HG03135 (cell line): ENCODE measurements around the gene EPC2.
"Not testable (repeated sequence)": the region's sequence is repeated elsewhere in the genome, so short reads cannot be mapped to it uniquely, and the experiment has no call there.

Experiments
- ATAC-seq: cut with Tn5 transposase; IDR thresholded peaks from one replicate; pipeline ENCODE4 v1.9.1; 2021; ENCODE audit warnings: mild to moderate bottlenecking, moderate library complexity; ENCODE audit not compliant: unreplicated experiment

EPC2 gene

GRCh38 chr2:148638543-148638942 is 6.0 kb upstream of the EPC2 start:
- no peak for ATAC-seq

- no peak for ATAC-seq
These were observed 3.8 kb upstream of the EPC2 start for GRCh38 chr2:148640767-148641166.

DNA sequence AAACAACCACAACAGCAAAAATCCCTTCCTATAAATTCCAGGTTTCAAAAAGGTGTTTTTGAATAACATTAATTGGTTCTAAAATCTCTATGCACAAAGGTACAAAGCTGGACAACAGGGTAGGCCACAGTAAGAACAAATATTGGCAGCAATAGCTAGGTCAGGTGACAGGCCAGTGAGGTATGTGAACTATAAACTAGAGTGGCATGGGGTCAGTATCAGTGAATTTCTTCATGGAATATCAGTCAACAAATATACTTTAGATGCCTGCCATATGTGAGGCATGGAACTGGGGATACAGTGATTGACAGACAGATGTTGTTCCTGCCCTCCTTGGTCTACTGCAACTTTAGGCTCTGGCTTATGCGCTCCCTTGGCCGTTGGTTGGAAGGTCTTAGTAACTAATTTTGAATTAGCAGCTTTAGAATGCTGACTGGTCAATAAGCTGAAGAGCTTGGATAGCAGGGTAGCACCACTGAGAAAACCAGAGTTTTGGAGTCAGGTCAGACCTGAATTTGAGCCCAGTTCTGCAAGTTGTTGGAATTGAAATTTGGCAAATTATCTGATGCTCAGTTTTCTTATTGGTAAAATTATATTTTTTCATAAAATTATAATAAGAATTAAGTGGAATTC is 2.3 kb upstream of the EPC2 start:
- ATAC-seq, result no peak

DNA sequence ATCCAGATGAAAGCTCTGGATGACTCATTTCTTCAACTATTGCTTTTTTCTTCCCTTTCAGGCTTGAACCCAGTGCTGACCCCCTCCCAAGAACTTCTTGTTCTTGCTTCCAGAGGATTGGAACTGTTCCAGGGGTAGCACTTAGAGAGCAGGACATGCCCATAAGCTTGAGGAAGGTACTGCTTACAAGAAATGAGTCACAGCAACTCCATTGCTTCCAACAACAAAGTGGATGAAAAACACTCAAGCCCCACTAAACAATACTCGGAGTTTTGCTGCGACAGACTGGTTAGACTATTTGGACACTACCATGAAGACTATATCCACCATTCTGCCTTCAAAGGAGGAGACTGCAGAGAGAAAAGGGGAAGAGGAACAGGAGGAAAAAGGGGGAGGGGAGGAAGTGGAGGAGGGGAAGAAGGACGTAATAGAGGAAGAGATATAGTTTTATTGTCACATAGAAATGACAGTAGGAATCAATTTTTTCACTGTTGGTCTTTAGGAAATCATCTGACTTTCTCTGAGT is 1.6 kb upstream of the EPC2 start:
- no peak for ATAC-seq

DNA sequence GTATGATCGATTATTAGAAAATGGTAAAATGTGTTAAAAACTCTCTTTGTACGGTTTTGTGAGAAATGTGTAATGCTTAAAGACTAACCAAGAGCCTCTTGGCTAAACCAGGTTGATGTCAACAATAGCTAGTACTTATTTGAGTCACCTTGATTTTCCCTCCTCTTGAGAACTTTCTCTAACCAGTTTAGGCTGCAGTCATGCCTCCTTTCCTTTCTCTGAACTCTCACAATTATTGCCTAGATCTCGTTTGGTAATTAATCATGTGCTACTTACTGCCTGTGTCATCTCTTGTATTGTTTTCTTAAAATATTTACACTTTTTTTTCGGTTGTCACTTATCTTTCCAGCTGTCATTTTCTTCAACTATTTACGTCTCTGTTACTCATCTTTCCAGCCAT is 1.1 kb upstream of the EPC2 start:
- no peak for ATAC-seq

GRCh38 chr2:148644883-148645538 is 460 bp downstream of the EPC2 start:
- ATAC-seq, result peak; percentile 50

GRCh38 chr2:148645539-148646230 is 1.1 kb downstream of the EPC2 start:
- peak; percentile 48 for ATAC-seq

DNA sequence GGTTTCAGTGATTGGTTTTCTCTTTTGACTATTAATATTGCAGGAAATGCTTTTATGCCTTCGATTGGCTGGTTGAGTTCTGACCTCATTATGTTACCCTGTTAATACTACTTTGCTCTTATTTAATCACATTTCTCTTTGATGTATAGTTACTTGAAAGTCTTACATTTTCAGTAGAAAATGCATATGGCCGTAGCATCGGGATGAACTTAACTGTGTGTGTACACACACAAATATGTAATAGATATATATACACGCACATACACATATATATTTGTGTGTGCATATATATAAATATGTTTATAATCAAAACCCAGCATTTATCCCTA is 1.6 kb downstream of the EPC2 start:
- no peak for ATAC-seq

- ATAC-seq, result not testable (repeated sequence)
These were observed 3.2 kb downstream of the EPC2 start for GRCh38 chr2:148647711-148648110.

DNA sequence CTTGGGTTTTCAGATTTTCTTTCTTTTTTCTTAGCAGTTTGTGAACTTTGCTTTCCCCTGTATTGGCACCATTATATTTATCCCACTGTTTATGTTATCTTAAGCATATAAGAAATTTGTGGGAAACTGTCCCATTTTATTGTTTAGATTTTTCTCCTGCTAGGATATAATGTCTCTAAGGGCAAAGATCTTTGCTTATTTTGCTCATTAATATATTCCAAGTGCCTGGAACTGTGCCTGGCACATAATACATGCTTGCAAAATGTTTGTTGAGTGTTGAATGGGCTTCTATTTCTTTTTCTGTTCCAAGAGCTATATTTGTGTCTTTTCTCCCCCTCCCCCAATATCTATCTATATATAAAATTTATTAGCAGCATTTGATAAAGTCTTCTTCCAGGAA is 5.4 kb downstream of the EPC2 start:
- no peak for ATAC-seq

DNA sequence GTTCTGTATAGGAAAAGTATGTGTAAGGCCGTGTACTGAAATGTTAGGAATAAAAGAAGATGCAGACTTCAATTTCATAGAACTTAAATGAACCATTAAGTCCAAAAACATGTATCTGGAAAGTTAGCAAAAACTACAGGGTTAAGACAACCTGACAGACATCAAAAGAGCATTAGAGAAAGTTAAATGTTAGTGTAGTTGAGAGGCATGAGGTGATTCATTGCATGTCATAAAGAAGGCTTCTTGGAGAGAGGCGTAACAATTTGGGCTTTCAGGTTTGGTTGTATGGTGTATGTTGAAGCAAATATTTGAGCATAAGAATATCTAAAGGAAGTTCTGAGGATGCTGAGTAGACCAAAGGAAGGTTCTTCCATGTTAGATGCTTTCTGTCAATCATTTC is 6.3 kb downstream of the EPC2 start:
- no peak for ATAC-seq

DNA sequence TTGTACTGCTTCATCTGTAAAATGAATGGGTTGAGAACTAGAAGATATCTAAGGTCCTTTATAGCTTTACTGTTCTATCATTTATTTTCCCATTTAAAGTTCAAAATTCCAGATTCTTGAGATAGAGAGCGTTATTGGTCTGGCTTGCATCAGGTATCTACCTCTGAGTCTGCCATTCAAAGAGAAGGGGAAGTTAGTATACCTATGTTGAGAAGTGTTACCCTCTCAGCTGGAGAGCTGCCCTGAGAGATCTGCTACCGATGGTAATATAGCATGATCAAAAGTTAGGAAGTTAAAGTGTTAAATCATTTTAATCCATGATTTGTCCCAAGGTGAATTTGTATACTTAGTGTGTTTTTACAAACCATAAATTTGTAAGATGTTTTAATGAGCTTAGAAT is 7.4 kb downstream of the EPC2 start:
- ATAC-seq, result no peak

- ATAC-seq, result peak; percentile 81
These were observed 8.9 kb downstream of the EPC2 start for GRCh38 chr2:148653437-148653836.

GRCh38 chr2:148654435-148654834 is 9.9 kb downstream of the EPC2 start:
- ATAC-seq, result no peak

DNA sequence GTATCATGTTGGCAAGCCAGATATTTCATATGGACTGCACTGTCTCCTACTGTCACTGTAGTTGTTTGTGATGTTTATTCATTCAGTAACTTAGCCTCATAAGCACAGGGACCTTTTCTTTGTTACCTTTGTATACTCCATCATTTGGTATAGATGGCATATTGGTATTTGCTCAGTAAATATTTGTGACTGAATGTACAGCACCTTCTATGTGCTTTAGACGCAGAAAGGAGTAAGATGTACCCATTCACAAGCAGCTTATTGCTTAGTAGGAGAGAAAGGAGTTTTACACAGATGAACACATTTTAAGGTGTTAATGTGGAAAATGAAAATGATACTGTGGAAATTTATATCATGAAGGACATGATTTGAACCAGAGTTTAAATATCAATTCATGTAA is 12.0 kb downstream of the EPC2 start:
- ATAC-seq, result no peak

GRCh38 chr2:148658807-148659722 is 14.5 kb downstream of the EPC2 start:
- ATAC-seq, result peak; percentile 92

DNA sequence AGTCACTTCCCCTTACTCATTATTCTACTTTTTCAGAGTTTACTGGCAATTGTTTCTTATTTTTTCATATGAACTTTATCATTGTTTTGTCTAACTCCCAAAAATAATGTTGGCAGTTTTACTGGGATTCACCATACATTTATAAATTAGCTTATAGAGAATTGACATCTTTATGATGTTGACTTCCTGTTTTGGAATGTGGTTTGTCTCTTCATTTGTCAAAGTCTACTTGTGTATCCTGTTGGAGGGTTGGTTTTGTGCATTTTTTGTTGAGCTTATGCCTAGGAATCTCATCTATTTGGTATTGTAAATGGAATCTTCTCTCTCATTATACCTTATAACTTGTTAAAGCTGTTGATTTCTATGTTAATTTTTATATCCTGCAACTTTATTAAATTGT is 16.4 kb downstream of the EPC2 start:
- no peak for ATAC-seq

GRCh38 chr2:148662332-148662731 is 17.8 kb downstream of the EPC2 start:
- ATAC-seq, result not testable (repeated sequence)

DNA sequence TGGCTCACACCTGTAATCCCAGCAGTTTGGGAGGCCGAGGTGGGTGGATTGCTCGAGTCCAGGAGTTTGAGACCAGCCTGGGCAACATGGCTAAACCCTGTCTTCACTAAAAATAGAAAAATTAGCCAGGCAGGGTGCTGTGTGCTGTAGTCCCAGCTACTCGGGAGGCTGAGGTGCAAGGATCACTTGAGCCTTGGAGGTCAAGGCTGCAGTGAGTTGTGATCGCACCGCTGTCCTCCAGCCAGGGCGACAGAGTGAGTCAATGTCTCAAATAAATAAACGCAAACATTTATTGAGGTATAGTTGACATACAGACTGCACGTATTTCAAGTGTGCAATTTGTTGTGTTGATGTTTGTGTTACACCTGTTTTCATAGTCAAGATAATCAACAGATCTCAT is 19.7 kb downstream of the EPC2 start:
- no peak for ATAC-seq

DNA sequence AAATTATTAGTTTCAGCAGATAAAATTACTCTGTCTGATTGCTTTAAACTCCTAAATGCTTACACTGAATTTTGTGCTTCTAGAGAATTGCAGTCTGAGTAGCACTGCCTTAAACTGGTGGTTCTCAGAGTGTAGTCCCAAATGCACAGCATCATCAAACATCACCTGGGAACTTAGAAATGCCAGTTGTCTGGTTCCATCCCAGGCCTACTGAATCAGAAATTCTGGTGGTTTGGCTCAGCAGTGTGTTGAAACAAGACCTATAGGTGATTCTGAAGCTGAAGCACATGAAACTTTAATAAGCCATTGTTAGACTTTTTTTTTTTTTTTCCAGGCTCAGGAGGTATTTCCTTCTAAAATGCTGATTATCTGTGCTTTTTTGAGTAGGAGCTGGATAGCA is 22.0 kb downstream of the EPC2 start:
- no peak for ATAC-seq
